Trophoblast cell (in vitro differentiated cells and primary cell): ENCODE measurements around the gene FBXO17.
A peak's percentile ranks its signal among the peaks of the same experiment; 100 is the strongest.

Experiments
- DNase-seq, 2 donors: peaks; one replicate each; pipeline ENCODE4 v3.0.0-alpha.2; 2016
- H2AFZ ChIP-seq: 2 replicates; pipeline ENCODE4 v1.6.1; 2013; ENCODE audit warnings: low read length, moderate library complexity, mild to moderate bottlenecking; ENCODE audit not compliant: insufficient read depth, poor library complexity
- H2AK5ac ChIP-seq: 2 replicates; pipeline ENCODE4 v1.6.1; 2013; ENCODE audit warnings: mild to moderate bottlenecking, low read length
- H2BK120ac ChIP-seq: 2 replicates; pipeline ENCODE4 v1.6.1; 2013; ENCODE audit warnings: low read length, mild to moderate bottlenecking, moderate library complexity; ENCODE audit not compliant: insufficient read depth, poor library complexity
- H2BK12ac ChIP-seq: 2 replicates; pipeline ENCODE4 v1.6.1; 2013; ENCODE audit warnings: mild to moderate bottlenecking, low read length, moderate library complexity
- H2BK5ac ChIP-seq: 2 replicates; pipeline ENCODE4 v1.6.1; 2013; ENCODE audit warnings: low read length, low read depth, moderate library complexity, mild to moderate bottlenecking; ENCODE audit not compliant: poor library complexity
- H3K14ac ChIP-seq: 2 replicates; pipeline ENCODE4 v1.6.1; 2013; ENCODE audit warnings: mild to moderate bottlenecking, low read length
- H3K18ac ChIP-seq: 2 replicates; pipeline ENCODE4 v1.6.1; 2013; ENCODE audit warnings: mild to moderate bottlenecking, low read length
- H3K23ac ChIP-seq: 2 replicates; pipeline ENCODE4 v1.6.1; 2013; ENCODE audit warnings: low read length
- H3K27ac ChIP-seq: 2 replicates; pipeline ENCODE4 v1.5.1; 2013; ENCODE audit warnings: low read depth, mild to moderate bottlenecking, inconsistent platforms, low read length, moderate library complexity
- H3K27me3 ChIP-seq: 2 replicates; pipeline ENCODE4 v1.6.1; 2013; ENCODE audit warnings: inconsistent platforms, mild to moderate bottlenecking, low read length, moderate library complexity; ENCODE audit not compliant: insufficient read depth
- H3K36me3 ChIP-seq, 2 experiments: 1 replicate in 1 of 2; 2 replicates in 1 of 2; pipeline ENCODE4 v1.6.1; 2013; ENCODE audit warnings: low read length in 2 of 2, mild to moderate bottlenecking in 2 of 2, moderate library complexity in 1 of 2; ENCODE audit not compliant: insufficient read depth in 2 of 2, control insufficient read depth in 1 of 2
- H3K4ac ChIP-seq: 2 replicates; pipeline ENCODE4 v1.6.1; 2013; ENCODE audit warnings: low read depth, mild to moderate bottlenecking, low read length, moderate library complexity
- H3K4me1 ChIP-seq, 2 experiments: 1 replicate in 1 of 2; 2 replicates in 1 of 2; pipeline ENCODE4 v1.6.1; 2013; ENCODE audit warnings: low read length in 2 of 2, mild to moderate bottlenecking in 2 of 2, moderate library complexity in 1 of 2; ENCODE audit not compliant: insufficient read depth in 2 of 2, control insufficient read depth in 1 of 2
- H3K4me2 ChIP-seq: 2 replicates; pipeline ENCODE4 v1.6.1; 2013; ENCODE audit warnings: inconsistent platforms, mild to moderate bottlenecking, low read length, moderate library complexity
- H3K4me3 ChIP-seq: 2 replicates; pipeline ENCODE4 v1.5.1; 2013; ENCODE audit warnings: mild to moderate bottlenecking, low read depth, low read length, inconsistent platforms
- H3K79me1 ChIP-seq: one replicate; pipeline ENCODE4 v1.6.1; 2013; ENCODE audit warnings: low read length
- H3K79me2 ChIP-seq: 2 replicates; pipeline ENCODE4 v1.6.1; 2013; ENCODE audit warnings: low read length, mild to moderate bottlenecking; ENCODE audit not compliant: control insufficient read depth, insufficient read depth, poor library complexity
- H3K9ac ChIP-seq: 2 replicates; pipeline ENCODE4 v1.6.1; 2013; ENCODE audit warnings: mild to moderate bottlenecking, low read length
- H3K9me3 ChIP-seq: 2 replicates; pipeline ENCODE4 v1.6.1; 2013; ENCODE audit warnings: low read depth, mild to moderate bottlenecking, control low read depth, inconsistent platforms, low read length; ENCODE audit not compliant: insufficient read depth
- H4K12ac ChIP-seq: 2 replicates; pipeline ENCODE4 v1.6.1; 2013; ENCODE audit warnings: low read depth, mild to moderate bottlenecking, low read length, moderate library complexity
- H4K8ac ChIP-seq: 2 replicates; pipeline ENCODE4 v1.6.1; 2013; ENCODE audit warnings: low read depth, mild to moderate bottlenecking, low read length, moderate library complexity
- H4K91ac ChIP-seq: one replicate; pipeline ENCODE4 v1.6.1; 2013; ENCODE audit warnings: low read depth, mild to moderate bottlenecking, low read length, moderate library complexity
- WGBS: extraction: QIAGEN DNeasy Blood & Tissue Kit; methylation state at CpG from one replicate; pipeline ENCODE4 v1.1.7; 2013; ENCODE audit warnings: missing lambda C conversion rate; ENCODE audit not compliant: insufficient read length, insufficient coverage; ENCODE audit errors: extremely low coverage; 5-methylcytosine and 5-hydroxymethylcytosine counted together

The FBXO17 gene

DNA sequence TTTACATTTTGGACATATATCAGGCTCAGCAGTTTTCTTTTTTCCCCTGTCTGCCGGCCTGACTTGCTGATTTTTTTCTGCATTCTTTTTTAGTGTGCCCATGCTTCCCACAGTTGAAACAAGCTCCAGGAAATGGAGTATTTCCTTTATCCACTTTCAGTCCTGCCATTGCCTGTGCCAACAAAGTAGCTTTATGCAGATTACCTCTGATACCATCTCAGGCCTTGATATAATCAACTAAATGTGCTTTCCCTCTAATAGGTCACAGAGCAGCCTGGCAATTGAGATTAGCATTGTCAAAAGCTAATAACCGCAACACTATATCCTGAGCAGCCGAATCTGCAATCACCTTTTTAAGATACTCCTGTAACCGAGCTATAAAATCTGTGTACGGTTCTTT, 35.6 kb downstream of the FBXO17 start:
- Histone ChIP-seq H3K23ac (no peak overlapping the region), H3K27me3 (no peaks in the 10 kb centered on the region), H3K9me3 (peaks cover 3% of the 10 kb centered on the region), H3K4ac (no peak overlapping the region), H2AK5ac (no peak overlapping the region), H4K91ac (no peak overlapping the region), H4K8ac (no peak overlapping the region), H3K9ac (no peak overlapping the region), H3K4me3 (no peak overlapping the region), H2BK120ac (no peak overlapping the region), H2BK5ac (no peak overlapping the region), H3K4me2 (no peak overlapping the region), H3K27ac (no peak overlapping the region), H3K14ac (no peak overlapping the region), H3K18ac (no peak overlapping the region), H3K4me1 (no peaks in the 10 kb centered on the region), H3K79me2 (no peaks in the 10 kb centered on the region), H4K12ac (no peak overlapping the region), H3K36me3 (no peaks in the 10 kb centered on the region), H2BK12ac (no peak overlapping the region), H3K79me1 (no peaks in the 10 kb centered on the region), H2AFZ (no peak overlapping the region)
- WGBS: no CpG with 5 or more reads among the region's 5 CpGs
- DNase-seq: no peak

DNA sequence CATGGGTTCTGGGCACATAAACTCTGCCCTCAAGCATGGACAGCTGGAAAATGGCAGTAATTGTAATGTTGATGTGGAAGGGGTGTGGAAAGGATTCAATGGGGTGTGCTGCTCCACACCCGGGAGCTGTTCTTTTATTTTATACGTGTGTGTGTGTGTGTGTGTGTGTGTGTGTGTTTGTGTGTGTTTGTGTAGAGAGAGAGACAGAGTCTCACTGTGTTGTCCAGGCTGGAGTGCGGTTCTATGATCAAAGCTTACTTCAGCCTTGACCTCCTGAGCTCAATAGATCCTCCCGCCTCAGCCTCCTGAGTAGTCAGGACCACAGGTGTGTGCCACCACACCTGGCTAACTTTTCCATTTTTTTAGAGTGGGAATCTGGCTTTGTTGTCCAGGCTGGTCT, 42.0 kb downstream of the FBXO17 start:
- no peak overlapping the region for H4K91ac ChIP-seq
- no peak overlapping the region for H3K18ac ChIP-seq
- no peak overlapping the region for H2BK12ac ChIP-seq
- no peak overlapping the region for H4K8ac ChIP-seq
- no peak overlapping the region for H2BK120ac ChIP-seq
- no peak overlapping the region for H4K12ac ChIP-seq
- H2BK5ac ChIP-seq: no peak overlapping the region
- peaks cover 8% of the 10 kb centered on the region for H3K79me1 ChIP-seq
- no peak overlapping the region for H3K4ac ChIP-seq
- peaks cover 7 to 11% of the 10 kb centered on the region in 2 experiments for H3K4me1 ChIP-seq
- H3K14ac ChIP-seq: no peak overlapping the region
- no peak overlapping the region for H3K9ac ChIP-seq
- H3K27ac ChIP-seq: no peak overlapping the region
- no peak overlapping the region for H2AFZ ChIP-seq
- no peak overlapping the region for H2AK5ac ChIP-seq
- H3K9me3 ChIP-seq: peaks cover 9% of the 10 kb centered on the region
- H3K4me3 ChIP-seq: no peak overlapping the region
- no peaks in the 10 kb centered on the region for H3K27me3 ChIP-seq
- H3K36me3 ChIP-seq: peaks cover 14 to 16% of the 10 kb centered on the region in 2 experiments
- no peak overlapping the region for H3K23ac ChIP-seq
- H3K4me2 ChIP-seq: no peak overlapping the region
- H3K79me2 ChIP-seq: peaks cover 10% of the 10 kb centered on the region
- WGBS: no CpG with 5 or more reads among the region's 4 CpGs
- no peak for DNase-seq

DNA sequence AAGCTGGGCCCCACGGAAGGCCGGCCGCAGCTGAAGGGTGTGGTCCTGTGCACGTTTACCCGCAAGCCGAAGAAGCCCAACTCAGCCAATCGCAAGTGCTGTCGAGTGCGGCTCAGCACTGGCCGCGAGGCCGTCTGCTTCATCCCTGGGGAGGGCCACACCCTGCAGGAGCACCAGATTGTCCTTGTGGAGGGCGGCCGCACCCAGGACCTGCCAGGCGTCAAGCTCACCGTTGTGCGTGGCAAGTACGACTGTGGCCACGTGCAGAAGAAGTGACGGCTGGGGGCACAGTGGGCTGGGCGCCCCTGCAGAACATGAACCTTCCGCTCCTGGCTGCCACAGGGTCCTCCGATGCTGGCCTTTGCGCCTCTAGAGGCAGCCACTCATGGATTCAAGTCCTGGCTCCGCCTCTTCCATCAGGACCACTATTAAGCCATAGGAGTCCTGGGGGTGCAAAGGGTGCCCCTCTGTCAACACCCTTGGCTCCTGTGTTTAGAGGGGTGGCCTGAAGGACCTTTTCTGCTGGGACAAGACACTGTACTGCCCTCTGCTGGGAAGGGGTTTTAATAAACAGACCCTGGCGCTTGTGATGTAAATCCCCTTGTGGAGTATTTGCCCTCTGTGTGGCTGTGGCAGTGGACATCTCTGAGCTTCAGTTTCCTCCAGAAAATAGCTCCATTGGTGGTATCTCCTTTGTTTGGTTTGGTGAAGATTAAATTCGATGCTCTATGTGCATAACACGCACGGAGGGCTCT, 42.9 kb downstream of the FBXO17 start:
- Histone ChIP-seq H3K79me1 (peaks cover 8% of the 10 kb centered on the region), H4K8ac (no peak overlapping the region), H3K14ac (no peak overlapping the region), H2BK120ac (no peak overlapping the region), H3K4me1 (peaks cover 7 to 11% of the 10 kb centered on the region in 2 experiments), H3K36me3 (peaks cover 14 to 16% of the 10 kb centered on the region in 2 experiments), H3K4me3 (no peak overlapping the region), H3K4me2 (no peak overlapping the region), H3K18ac (peak overlapping the region; percentile 3), H3K4ac (no peak overlapping the region), H3K23ac (no peak overlapping the region), H3K9ac (no peak overlapping the region), H3K79me2 (peaks cover 10% of the 10 kb centered on the region), H3K27me3 (no peaks in the 10 kb centered on the region), H4K91ac (no peak overlapping the region), H3K27ac (no peak overlapping the region), H2BK12ac (no peak overlapping the region), H4K12ac (no peak overlapping the region), H2AFZ (no peak overlapping the region), H3K9me3 (peaks cover 9% of the 10 kb centered on the region), H2BK5ac (no peak overlapping the region), H2AK5ac (no peak overlapping the region)
- DNase-seq: peak; percentile 17 to 19
- WGBS: no CpG with 5 or more reads among the region's 29 CpGs

DNA sequence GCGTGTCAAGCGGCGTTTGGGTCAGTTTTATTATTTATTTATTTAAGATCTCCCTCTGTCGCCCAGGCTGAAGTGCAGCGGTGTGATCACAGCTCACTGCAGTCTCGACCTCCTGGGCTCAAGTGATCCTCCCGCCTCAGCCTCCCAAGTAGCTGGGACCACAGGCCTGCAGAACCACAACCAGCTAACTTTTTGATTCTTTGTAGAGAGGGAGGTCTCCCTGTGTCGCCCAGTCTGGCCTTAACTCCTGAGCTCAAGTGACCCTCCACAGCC, 44.1 kb downstream of the FBXO17 start:
- Histone ChIP-seq H4K8ac (no peak overlapping the region), H3K23ac (no peak overlapping the region), H2BK120ac (no peak overlapping the region), H4K12ac (no peak overlapping the region), H4K91ac (peak overlapping the region; percentile 12), H2BK12ac (no peak overlapping the region), H3K27ac (no peak overlapping the region), H3K4ac (peak overlapping the region; percentile 80), H2BK5ac (no peak overlapping the region), H3K36me3 (peaks cover 14 to 16% of the 10 kb centered on the region in 2 experiments), H3K9me3 (peaks cover 9% of the 10 kb centered on the region), H3K79me2 (peaks cover 10% of the 10 kb centered on the region), H2AK5ac (peak overlapping the region; percentile 65), H3K4me1 (peaks cover 7 to 11% of the 10 kb centered on the region in 2 experiments), H3K79me1 (peaks cover 8% of the 10 kb centered on the region), H3K14ac (no peak overlapping the region), H3K18ac (no peak overlapping the region), H3K4me3 (peak overlapping the region; percentile 82), H3K4me2 (peak overlapping the region; percentile 84), H2AFZ (no peak overlapping the region), H3K9ac (peak overlapping the region; percentile 92), H3K27me3 (no peaks in the 10 kb centered on the region)
- no peak for DNase-seq
- no CpG with 5 or more reads among the region's 8 CpGs for WGBS
